Adrenal gland (tissue), 12 donors: ENCODE measurements around the gene DMC1. TPM values are rescaled to one million over a fixed set of nuclear protein-coding genes. Genes with fewer than 3 reads are reported as not detected.
A peak's percentile ranks its signal among the peaks of the same experiment; 100 is the strongest.

Source experiments
- DNase-seq, 7 donors: peaks; one replicate each; pipeline ENCODE4 v3.0.0-alpha.2; 2019 to 2020
- H3K27ac ChIP-seq, 5 donors: fragments of 200-600 bp; sonication (generic) in 4 of 5; 1 replicate in 3 of 5; 2 replicates in 2 of 5; pipeline versions ENCODE4 v1.5.1 to v1.8.0; 2016 to 2020; ENCODE audit warnings: mild to moderate bottlenecking in 1 of 5
- H3K27me3 ChIP-seq: fragments of 200-600 bp; 2 replicates; pipeline ENCODE4 v1.8.0; 2021
- H3K36me3 ChIP-seq, 2 donors: fragments of 200-600 bp; replicated peaks in 1 of 2; 1 replicate in 1 of 2; 2 replicates in 1 of 2; pipeline versions ENCODE4 v1.5.1 to v1.8.0; 2018 to 2022
- H3K4me1 ChIP-seq, 2 donors: fragments of 200-600 bp; replicated peaks in 1 of 2; 1 replicate in 1 of 2; 2 replicates in 1 of 2; pipeline versions ENCODE4 v1.5.1 to v1.8.0; 2018 to 2021
- H3K4me3 ChIP-seq, 4 donors: fragments of 200-600 bp; sonication (generic) in 3 of 4; one replicate each; pipeline ENCODE4 v1.5.1; 2016 to 2018
- H3K9me3 ChIP-seq, 3 donors: fragments of 200-600 bp; sonication (generic) in 1 of 3; replicated peaks in 1 of 3; 1 replicate in 2 of 3; 2 replicates in 1 of 3; pipeline versions ENCODE4 v1.5.1 to v1.8.0; 2016 to 2021
- CTCF ChIP-seq, 6 experiments: fragments of 450-650 bp in 4 of 6; fragments of 200-600 bp in 2 of 6; sonication (generic) in 1 of 6; IDR thresholded peaks; 1 replicate in 5 of 6; 2 replicates in 1 of 6; pipeline versions ENCODE4 v1.5.1 to v1.8.0; 2016 to 2021; ENCODE audit warnings: antibody characterized with exemption in 6 of 6, mild to moderate bottlenecking in 2 of 6, moderate library complexity in 1 of 6
- POLR2A ChIP-seq, 2 donors: fragments of 450-650 bp; IDR thresholded peaks; one replicate each; pipeline ENCODE4 v1.6.1; 2017; ENCODE audit warnings: antibody characterized with exemption in 2 of 2, mild to moderate bottlenecking in 2 of 2, moderate library complexity in 1 of 2
- WGBS, 4 donors: extraction: QIAGEN DNeasy Blood & Tissue Kit in 2 of 4; methylation state at CpG; one replicate each; pipeline versions ENCODE4 v1.1.5 to v1.1.7; 2013 to 2017; 5-methylcytosine and 5-hydroxymethylcytosine counted together
- intact Hi-C, 2 donors: fragments of 100-400 bp; cut with DNase I; formaldehyde crosslinking; loops; one replicate each; pipeline versions ENCODE4 v1.14.1 to v1.15.0; 2022 to 2023
- polyA plus RNA-seq, 3 donors: library from polyadenylated mRNA; stranded (reverse); fragments of 200-250 nt in 2 of 3; fragments of 350-450 nt in 1 of 3; fragmentation: Illumina TruSeq in 1 of 3; extraction: RNeasy Lipid Tissue Mini Kit (QIAGEN cat#74804) in 1 of 3; gene quantifications; one replicate each; pipeline ENCODE4 v1.2.3, GENCODE V29; 2013 to 2014
- total RNA-seq, 9 donors: library from RNA; depleted of rRNA in 4 of 9; stranded (reverse); fragments of >200 nt in 4 of 9; fragments of 120-200 nt in 1 of 9; fragmentation: NEBNext Ultra II Directional in 1 of 9; extraction: Animal tissue kit (Norgen Biotek cat#: 25700) in 1 of 9; gene quantifications; one replicate each; pipeline versions ENCODE4 v1.1.0 to v1.2.4, GENCODE V29; 2013 to 2023
- donor health status: healthy with polysubstance abuse.
- donor health status: Bipolar disorder and iron deficiency.
- donor health status: DM: yes; HTN: yes; CAD: no.
- donor health status: DM: no; HTN: no; CAD: no.
- donor health status: DM: no; HTN: no; CAD: no.
- donor health status: DM: yes; HTN: yes; CAD: no.

Gene DMC1
- total and polyA plus RNA-seq, 12 donors, result 0.08 to 28.9 (median 0.51) TPM; not detected in 2

GRCh38 chr22:38501797-38502672, 67.9 kb downstream of the DMC1 start:
- Histone ChIP-seq H3K4me3 (peak overlapping the region in 2 of 4 donors; percentile 11 to 72), H3K4me1 (peaks cover 19 to 45% of the 10 kb centered on the region in 2 donors), H3K9me3 (no peaks in the 10 kb centered on the region), H3K36me3 (peaks cover 0 to 56% of the 10 kb centered on the region in 2 donors), H3K27me3 (no peaks in the 10 kb centered on the region), H3K27ac (no peak overlapping the region)
- 77 to 82% (median 80%) methylated on average over 10 of the region's 10 CpGs for WGBS, 4 donors
- DNase-seq, result no peak
- no peak for TF ChIP-seq POLR2A (IDR thresholded peaks at IDR 0.05)
- intact Hi-C loops, result no loop called here

- no peak overlapping the region for H3K27ac ChIP-seq
- 84 to 90% (median 88%) methylated on average over 3 of the region's 3 CpGs for WGBS, 4 donors
- DNase-seq, result no peak
- peaks cover 9 to 32% of the 10 kb centered on the region in 2 donors for H3K4me1 ChIP-seq
- no peaks in the 10 kb centered on the region for H3K27me3 ChIP-seq
- H3K9me3 ChIP-seq, result no peaks in the 10 kb centered on the region
- H3K4me3 ChIP-seq, result no peak overlapping the region
- TF ChIP-seq CTCF (IDR thresholded peaks at IDR 0.05), result no peak
- TF ChIP-seq POLR2A (IDR thresholded peaks at IDR 0.05), result no peak
- intact Hi-C loops, result no loop called here
- peaks cover 0 to 93% of the 10 kb centered on the region in 2 donors for H3K36me3 ChIP-seq
Observed at GRCh38 chr22:38497869-38498268, 72.1 kb downstream of the DMC1 start.

- Histone ChIP-seq H3K9me3 (no peaks in the 10 kb centered on the region), H3K4me3 (no peak overlapping the region), H3K36me3 (peaks cover 0 to 99% of the 10 kb centered on the region in 2 donors), H3K27me3 (no peaks in the 10 kb centered on the region), H3K4me1 (peaks cover 0 to 25% of the 10 kb centered on the region in 2 donors), H3K27ac (no peak overlapping the region)
- intact Hi-C loops, result no loop called here
- peak in 1 of 7 donors; percentile 49 for DNase-seq
- TF ChIP-seq POLR2A (IDR thresholded peaks at IDR 0.05) (no peak), CTCF (IDR thresholded peaks at IDR 0.05) (no peak)
- 85 to 93% (median 89%) methylated on average over 12 of the region's 12 CpGs for WGBS, 4 donors
Observed at GRCh38 chr22:38494939-38495338, 75.0 kb downstream of the DMC1 start.

- Histone ChIP-seq H3K4me3 (no peak overlapping the region), H3K27ac (no peak overlapping the region), H3K36me3 (peaks cover 0 to 99% of the 10 kb centered on the region in 2 donors), H3K27me3 (no peaks in the 10 kb centered on the region), H3K9me3 (no peaks in the 10 kb centered on the region), H3K4me1 (peaks cover 0 to 25% of the 10 kb centered on the region in 2 donors)
- DNase-seq, result peak in 1 of 7 donors; percentile 38
- intact Hi-C loops, result no loop called here
- 29 to 45% (median 32%) methylated on average over 2 of the region's 2 CpGs for WGBS, 4 donors
- no peak for TF ChIP-seq CTCF (IDR thresholded peaks at IDR 0.05)
- no peak for TF ChIP-seq POLR2A (IDR thresholded peaks at IDR 0.05)
Observed at GRCh38 chr22:38494498-38494897, 75.5 kb downstream of the DMC1 start.
